Thymus (tissue), 11 donors: ENCODE results near the gene OR10W1. TPM values are rescaled to one million over a fixed set of nuclear protein-coding genes. Genes with fewer than 3 reads are reported as not detected.

Experiments
- DNase-seq, 9 donors: peaks; one replicate each; pipeline ENCODE4 v3.0.0-alpha.2; 2013; ENCODE audit warnings: low spot score in 9 of 9, low read depth in 6 of 9, missing footprints in 1 of 9
- H3K27ac ChIP-seq, 2 donors: one replicate each; pipeline ENCODE4 v1.5.1; 2013; ENCODE audit warnings: control low read depth in 1 of 2, low read depth in 1 of 2, low read length in 1 of 2, mild to moderate bottlenecking in 1 of 2, moderate library complexity in 1 of 2
- H3K27me3 ChIP-seq, 2 donors: one replicate each; pipeline ENCODE4 v1.5.1; 2013; ENCODE audit warnings: low read length in 1 of 2; ENCODE audit not compliant: control insufficient read depth in 2 of 2, insufficient read depth in 1 of 2
- H3K36me3 ChIP-seq, 2 donors: one replicate each; pipeline ENCODE4 v1.5.1; 2013; ENCODE audit warnings: low read length in 1 of 2, mild to moderate bottlenecking in 1 of 2, moderate library complexity in 1 of 2; ENCODE audit not compliant: control insufficient read depth in 2 of 2, insufficient read depth in 2 of 2
- H3K4me1 ChIP-seq, 2 donors: one replicate each; pipeline ENCODE4 v1.5.1; 2013; ENCODE audit warnings: low read length in 2 of 2; ENCODE audit not compliant: control insufficient read depth in 2 of 2, insufficient read depth in 2 of 2
- H3K4me3 ChIP-seq, 2 donors: one replicate each; pipeline ENCODE4 v1.5.1; 2013; ENCODE audit warnings: low read length in 2 of 2, control low read depth in 1 of 2, mild to moderate bottlenecking in 1 of 2
- H3K9me3 ChIP-seq, 2 donors: one replicate each; pipeline ENCODE4 v1.5.1; 2013; ENCODE audit warnings: low read length in 1 of 2, mild to moderate bottlenecking in 1 of 2; ENCODE audit not compliant: control insufficient read depth in 2 of 2, insufficient read depth in 1 of 2
- WGBS: extraction: QIAGEN DNeasy Blood & Tissue Kit; methylation state at CpG from one replicate; pipeline ENCODE4 v1.1.7; 2013; 5-methylcytosine and 5-hydroxymethylcytosine counted together
- polyA plus RNA-seq: library from polyadenylated mRNA; stranded (reverse); fragments of 200-250 nt; gene quantifications from one replicate; pipeline ENCODE4 v1.2.3, GENCODE V29; 2013
- total RNA-seq: library from RNA; stranded (reverse); fragments of 120-200 nt; gene quantifications from one replicate; pipeline ENCODE4 v1.2.4, GENCODE V29; 2013
- donor health status: healthy.

OR10W1 gene
- total and polyA plus RNA-seq, 2 donors = 0.02 TPM; not detected in 1

GRCh38 chr11:58259983-58260382 is 8.1 kb downstream of the OR10W1 start:
- Histone ChIP-seq H3K4me3 (no peak overlapping the region), H3K27ac (no peak overlapping the region), H3K36me3 (no peaks in the 10 kb centered on the region), H3K9me3 (peaks cover 0 to 3% of the 10 kb centered on the region in 2 donors), H3K27me3 (no peaks in the 10 kb centered on the region), H3K4me1 (no peaks in the 10 kb centered on the region)
- DNase-seq = no peak
- WGBS = 88% methylated on average over 2 of the region's 2 CpGs

- no peak for DNase-seq
- H3K4me3 ChIP-seq = no peak overlapping the region
- WGBS = 91% methylated on average over 1 of the region's 1 CpG
- H3K9me3 ChIP-seq = peaks cover 0 to 3% of the 10 kb centered on the region in 2 donors
- H3K27ac ChIP-seq = no peak overlapping the region
- H3K4me1 ChIP-seq = no peaks in the 10 kb centered on the region
- no peaks in the 10 kb centered on the region for H3K27me3 ChIP-seq
- H3K36me3 ChIP-seq = no peaks in the 10 kb centered on the region
Measured at GRCh38 chr11:58254936-58255335, 13.1 kb downstream of the OR10W1 start.

GRCh38 chr11:58243954-58244353 is 24.1 kb downstream of the OR10W1 start:
- Histone ChIP-seq H3K27ac (no peak overlapping the region), H3K9me3 (no peaks in the 10 kb centered on the region), H3K4me3 (no peak overlapping the region), H3K36me3 (no peaks in the 10 kb centered on the region), H3K4me1 (no peaks in the 10 kb centered on the region), H3K27me3 (no peaks in the 10 kb centered on the region)
- 97% methylated on average over 2 of the region's 2 CpGs for WGBS
- no peak for DNase-seq

- DNase-seq = no peak
- 95% methylated on average over 32 of the region's 32 CpGs for WGBS
- Histone ChIP-seq H3K36me3 (no peaks in the 10 kb centered on the region), H3K27me3 (no peaks in the 10 kb centered on the region), H3K27ac (no peak overlapping the region), H3K4me1 (no peaks in the 10 kb centered on the region), H3K4me3 (no peak overlapping the region), H3K9me3 (no peaks in the 10 kb centered on the region)
Measured at GRCh38 chr11:58227956-58228615, 40.0 kb downstream of the OR10W1 start.

GRCh38 chr11:58222721-58223120 is 45.3 kb downstream of the OR10W1 start:
- no peak overlapping the region for H3K27ac ChIP-seq
- no peaks in the 10 kb centered on the region for H3K9me3 ChIP-seq
- H3K36me3 ChIP-seq = no peaks in the 10 kb centered on the region
- 83% methylated on average over 7 of the region's 7 CpGs for WGBS
- H3K4me1 ChIP-seq = no peaks in the 10 kb centered on the region
- H3K4me3 ChIP-seq = no peak overlapping the region
- H3K27me3 ChIP-seq = no peaks in the 10 kb centered on the region
- DNase-seq = no peak

Other genes starting within 250 kb of the OR10W1 start
- gene OR9Q1, start 244.4 kb downstream of the OR10W1 start, total RNA-seq = not detected
- gene OR9Q1, start 244.4 kb downstream of the OR10W1 start, polyA plus RNA-seq = 0.05 TPM
- not detected for gene OR6Q1, start 237.3 kb downstream of the OR10W1 start, total RNA-seq
- not detected for gene OR6Q1, start 237.3 kb downstream of the OR10W1 start, polyA plus RNA-seq
- not detected for gene OR9I1, start 142.7 kb downstream of the OR10W1 start, total RNA-seq
- gene OR9I1, start 142.7 kb downstream of the OR10W1 start, polyA plus RNA-seq = not detected
- gene OR9Q2, start 79.2 kb downstream of the OR10W1 start, total RNA-seq = not detected
- not detected for gene OR9Q2, start 79.2 kb downstream of the OR10W1 start, polyA plus RNA-seq
- not detected for gene OR1S2, start 64.1 kb downstream of the OR10W1 start, total RNA-seq
- 0.07 TPM for gene OR1S2, start 64.1 kb downstream of the OR10W1 start, polyA plus RNA-seq
- gene OR1S1, start 55.5 kb downstream of the OR10W1 start, total RNA-seq = not detected
- not detected for gene OR1S1, start 55.5 kb downstream of the OR10W1 start, polyA plus RNA-seq
- not detected for gene OR10Q1, start 39.3 kb downstream of the OR10W1 start, total RNA-seq
- gene OR10Q1, start 39.3 kb downstream of the OR10W1 start, polyA plus RNA-seq = not detected
- gene OR5B17, start 90.8 kb upstream of the OR10W1 start, total RNA-seq = not detected
- gene OR5B17, start 90.8 kb upstream of the OR10W1 start, polyA plus RNA-seq = not detected
- not detected for gene OR5B3, start 138.6 kb upstream of the OR10W1 start, total RNA-seq
- not detected for gene OR5B3, start 138.6 kb upstream of the OR10W1 start, polyA plus RNA-seq
- 0.09 TPM for gene OR5B2, start 159.9 kb upstream of the OR10W1 start, total RNA-seq
- gene OR5B2, start 159.9 kb upstream of the OR10W1 start, polyA plus RNA-seq = 0.02 TPM
- gene OR5B12, start 174.0 kb upstream of the OR10W1 start, total RNA-seq = not detected
- 0.07 TPM for gene OR5B12, start 174.0 kb upstream of the OR10W1 start, polyA plus RNA-seq
- gene OR5B21, start 239.8 kb upstream of the OR10W1 start, total RNA-seq = not detected
- not detected for gene OR5B21, start 239.8 kb upstream of the OR10W1 start, polyA plus RNA-seq